Hypothalamus (tissue), 51 donors: Measurements from ENCODE around the gene ADNP.

ENCODE experiments used
- DNase-seq, 51 donors: peaks; one replicate each; lab custom pipeline; 2025; lab: John Stamatoyannopoulos, UW

Gene ADNP

DNA sequence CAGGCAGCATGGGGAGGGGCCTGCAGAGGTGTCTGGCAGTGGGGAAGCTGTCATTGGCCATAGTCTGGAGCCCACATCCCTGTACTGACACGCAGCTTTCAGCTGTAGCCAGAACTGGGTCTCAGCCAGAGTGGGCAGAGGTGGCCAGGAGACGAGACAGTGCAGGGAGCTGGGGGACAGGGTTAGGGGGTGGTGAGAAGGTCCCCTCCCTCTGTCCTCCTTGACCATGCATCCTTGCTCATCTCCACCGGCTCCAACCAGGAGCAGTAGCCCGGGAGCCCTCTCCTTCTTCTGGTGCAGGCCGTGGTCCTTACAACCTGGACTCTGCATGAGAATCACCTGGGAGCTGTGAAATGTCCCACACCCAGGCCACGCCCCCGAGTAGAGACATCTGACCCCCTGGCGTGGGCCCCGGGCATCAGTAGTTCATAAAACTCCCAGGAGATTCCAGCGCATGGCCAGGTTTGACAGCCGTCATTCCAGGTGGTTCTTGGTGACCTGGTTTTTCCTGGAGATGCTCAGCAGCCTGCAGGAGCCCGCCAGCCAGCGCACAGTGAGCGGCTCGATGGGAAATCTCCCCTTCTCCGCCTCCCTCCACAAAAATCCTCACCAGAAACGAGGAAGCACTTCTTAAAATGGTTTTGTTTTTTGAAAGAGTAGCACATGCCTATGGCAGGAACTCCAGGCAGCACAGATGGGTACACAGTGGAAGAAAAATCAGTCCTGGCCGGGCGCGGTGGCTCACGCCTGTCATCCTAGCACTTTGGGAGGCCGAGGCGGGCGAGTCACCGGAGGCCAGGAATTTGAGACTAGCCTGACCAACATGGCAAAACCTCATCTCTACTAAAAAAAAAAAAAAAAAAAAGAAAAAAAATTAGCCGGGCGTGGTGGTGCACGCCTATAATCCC is 56.2 kb downstream of the ADNP start:
- DNase-seq: no peak

DNA sequence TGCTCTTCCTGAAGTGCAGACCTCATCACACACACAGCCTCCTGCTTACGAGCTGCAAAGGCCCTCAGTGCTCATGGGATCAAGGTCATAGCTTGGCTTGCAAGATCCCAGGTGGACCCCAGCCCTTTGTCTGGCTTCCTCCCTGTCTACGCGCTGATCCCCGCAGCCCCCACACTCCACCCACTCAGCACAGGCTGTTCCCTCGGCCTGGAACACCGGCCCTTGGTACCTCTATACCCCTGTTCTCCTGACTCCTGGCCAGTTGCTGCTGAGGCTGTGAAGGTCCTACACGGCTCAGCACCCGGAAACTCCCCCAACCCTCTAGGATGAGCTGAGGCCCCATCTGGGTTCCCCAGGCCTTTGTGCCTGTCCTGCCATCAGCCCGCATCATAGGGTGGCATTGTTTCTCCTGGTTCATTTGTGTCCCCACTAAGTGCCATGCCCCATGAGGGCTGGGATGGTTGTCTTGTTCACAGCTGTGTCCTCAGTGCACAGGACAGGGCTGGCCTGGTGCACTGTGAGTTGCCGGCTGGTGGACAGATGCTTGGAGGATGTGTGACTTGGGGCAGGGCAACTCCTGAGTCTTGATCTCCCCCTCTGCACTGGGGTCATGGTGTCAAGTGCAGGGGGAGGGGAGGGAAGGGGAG is 57.0 kb downstream of the ADNP start:
- DNase-seq: no peak

DNA sequence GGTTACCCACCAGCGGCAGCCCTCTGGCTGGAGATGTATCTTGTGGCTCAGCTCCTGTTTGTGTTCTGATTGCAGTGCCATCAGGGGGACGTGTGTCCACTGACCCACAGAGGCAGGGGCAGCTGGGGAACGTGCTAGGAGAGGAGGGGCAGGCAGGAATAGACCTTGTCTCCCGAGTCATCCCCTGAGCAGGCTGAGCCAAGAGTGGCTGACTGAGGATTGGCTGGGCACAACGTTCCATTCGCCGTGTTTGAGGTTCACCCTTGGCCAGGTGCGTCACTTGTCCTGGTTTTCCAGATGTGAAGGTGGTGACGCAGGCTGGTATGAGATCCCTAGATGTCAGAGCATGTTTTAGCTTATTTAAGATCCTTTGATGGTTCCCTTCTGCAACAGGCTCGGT is 57.7 kb downstream of the ADNP start:
- no peak for DNase-seq

DNA sequence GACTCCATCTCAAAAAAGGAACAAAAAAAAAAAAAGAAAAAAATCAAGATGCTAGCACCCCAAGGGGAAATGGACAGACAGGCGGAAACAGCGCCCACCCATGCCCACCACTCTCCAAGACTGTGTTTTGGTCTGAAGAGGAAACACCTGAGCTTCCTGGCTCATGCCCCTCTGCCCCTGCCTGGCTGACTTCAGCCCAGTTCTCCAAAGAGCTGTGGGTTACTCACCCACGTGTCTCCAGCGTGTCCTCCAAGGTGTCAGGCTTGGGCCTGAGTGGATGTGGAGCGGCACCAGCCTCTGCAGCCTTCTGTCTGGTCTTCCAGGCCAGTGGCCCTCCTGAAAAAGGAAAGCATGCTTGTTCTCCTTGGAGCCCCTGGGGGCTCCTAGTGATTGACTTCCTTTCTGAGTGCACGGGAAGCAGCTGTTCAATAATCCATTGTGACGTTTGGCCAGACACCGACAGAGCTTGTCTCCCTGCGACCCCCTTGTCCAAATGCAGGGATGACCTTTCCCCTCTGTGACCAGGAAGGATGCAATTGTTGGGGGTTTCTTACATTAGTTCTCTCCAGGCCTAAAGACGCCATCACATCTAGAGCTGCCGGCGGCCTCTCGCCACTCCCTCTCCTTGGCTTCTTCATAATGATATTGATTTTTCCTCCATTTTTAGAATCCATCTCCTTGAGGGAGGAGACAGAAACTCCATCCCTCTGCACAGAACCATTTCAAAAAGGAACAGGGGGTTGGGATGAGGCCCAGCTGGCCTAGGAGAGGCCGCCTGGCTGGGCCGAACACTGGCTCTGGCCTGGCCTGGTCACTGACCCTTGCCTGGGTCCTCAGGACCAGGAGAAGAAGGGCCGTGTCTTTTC is 58.4 kb downstream of the ADNP start:
- DNase-seq: no peak

DNA sequence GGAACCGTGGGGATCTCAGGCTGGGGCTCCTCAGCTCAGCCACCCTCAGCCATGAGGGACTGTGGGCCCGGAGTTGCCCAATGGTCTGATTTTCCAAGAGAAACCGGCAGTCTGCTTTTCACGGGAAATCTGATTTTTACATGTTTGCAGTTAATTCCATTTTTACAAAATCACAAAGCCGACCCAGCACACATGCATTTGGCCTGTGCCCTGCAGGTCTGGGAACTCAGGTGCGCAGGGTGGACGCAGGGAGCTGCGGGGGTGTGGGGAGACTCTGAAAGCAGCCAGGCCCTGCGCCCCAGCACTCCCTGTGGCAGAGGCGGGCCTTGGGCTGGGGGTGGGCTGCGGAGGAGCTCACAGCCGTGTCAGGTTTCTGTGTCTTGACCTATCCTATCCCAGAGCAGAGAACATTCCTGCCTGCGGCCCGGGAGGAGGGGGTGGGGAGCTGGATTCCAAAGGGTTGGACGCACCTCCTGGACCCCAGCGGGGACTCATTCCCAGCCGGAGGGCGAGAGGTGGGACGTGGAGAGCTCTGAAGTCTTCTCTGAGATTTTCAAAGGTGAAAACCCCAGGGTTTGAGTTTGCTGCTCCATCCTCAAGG is 60.6 kb downstream of the ADNP start:
- DNase-seq: no peak

DNA sequence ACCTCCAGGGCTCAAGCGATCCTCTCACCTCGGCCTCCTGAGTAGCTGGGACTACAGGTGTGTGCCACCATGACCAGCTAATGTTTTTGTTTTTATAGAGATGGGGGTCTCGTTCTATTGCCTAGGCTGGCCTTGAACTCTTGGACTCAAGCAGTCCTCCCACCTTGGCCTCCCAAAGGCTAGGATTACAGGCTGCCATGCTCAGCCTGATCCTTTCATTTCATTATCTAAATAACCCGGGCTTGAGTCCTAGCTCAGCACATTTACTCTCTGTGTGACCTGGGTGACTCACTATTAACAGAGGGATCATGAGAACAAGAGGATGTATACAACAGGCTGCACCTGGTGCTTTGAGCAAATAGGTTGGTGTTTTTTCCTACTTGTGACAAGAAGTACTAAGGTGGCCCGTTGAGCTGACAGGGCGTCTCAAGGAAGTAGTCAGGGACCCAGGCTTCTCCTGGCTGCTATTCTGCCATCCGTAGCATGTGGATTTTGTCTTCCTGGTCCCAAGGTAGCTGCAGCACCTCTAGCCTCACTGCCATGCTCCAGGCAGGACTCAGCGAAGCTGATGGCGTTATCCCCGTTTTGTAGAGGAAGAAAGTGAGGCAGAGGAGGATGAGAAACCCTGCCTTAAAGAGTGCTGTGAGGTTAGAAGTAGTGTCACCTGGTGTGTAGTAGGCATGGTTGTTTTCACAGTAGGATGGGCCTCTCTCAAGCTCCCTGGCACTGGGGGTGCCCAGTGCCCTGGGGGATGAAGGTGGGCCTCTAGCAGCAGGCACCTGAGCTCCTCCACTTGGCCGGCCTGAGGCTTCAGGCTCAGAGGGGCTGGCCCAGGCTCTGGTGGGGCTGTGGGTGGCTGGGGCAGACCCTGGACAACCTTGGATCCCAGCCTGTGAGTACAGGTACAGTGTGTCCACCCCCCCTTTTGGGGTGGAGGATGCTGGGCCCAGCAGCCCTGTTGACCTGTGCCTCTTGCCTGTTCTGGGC is 62.4 kb downstream of the ADNP start:
- DNase-seq: no peak

DNA sequence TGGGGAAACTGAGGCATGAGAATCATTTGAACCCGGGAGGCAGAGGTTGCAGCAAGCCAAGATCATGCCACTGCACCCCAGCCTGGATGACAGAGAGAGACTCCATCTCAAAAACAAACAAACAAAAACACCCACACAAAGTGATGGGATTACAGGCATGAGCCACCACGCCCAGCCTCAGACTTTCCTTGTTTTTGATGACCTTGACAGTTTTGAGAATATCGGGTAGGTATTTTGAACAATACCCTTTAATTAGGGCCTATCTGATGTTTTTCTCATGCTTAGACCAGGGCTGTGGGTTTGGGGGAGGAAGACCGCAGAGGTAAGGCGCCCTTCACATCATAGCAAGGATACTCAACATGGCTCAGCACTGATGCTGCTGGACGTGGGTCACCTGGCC is 63.4 kb downstream of the ADNP start:
- no peak for DNase-seq

DNA sequence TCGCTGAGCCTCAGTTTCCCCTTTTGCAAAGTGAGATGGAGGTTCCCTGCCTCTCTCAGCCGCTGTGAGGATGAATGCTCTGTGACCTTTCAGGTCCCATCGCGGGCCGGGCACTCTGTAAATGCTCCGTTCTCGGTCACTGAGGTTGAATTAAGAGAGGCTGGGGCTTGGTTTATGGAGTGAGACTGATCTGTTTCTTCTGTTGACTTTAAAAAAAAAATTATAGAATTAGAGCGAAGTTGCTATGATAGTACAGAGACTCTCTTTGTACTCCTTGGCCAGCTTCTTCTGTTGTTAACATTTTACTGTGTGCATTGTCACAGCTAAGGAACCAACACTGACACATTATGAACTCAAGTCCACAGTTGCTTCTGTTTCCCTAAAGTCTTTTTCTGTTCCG is 64.4 kb downstream of the ADNP start:
- DNase-seq: no peak

DNA sequence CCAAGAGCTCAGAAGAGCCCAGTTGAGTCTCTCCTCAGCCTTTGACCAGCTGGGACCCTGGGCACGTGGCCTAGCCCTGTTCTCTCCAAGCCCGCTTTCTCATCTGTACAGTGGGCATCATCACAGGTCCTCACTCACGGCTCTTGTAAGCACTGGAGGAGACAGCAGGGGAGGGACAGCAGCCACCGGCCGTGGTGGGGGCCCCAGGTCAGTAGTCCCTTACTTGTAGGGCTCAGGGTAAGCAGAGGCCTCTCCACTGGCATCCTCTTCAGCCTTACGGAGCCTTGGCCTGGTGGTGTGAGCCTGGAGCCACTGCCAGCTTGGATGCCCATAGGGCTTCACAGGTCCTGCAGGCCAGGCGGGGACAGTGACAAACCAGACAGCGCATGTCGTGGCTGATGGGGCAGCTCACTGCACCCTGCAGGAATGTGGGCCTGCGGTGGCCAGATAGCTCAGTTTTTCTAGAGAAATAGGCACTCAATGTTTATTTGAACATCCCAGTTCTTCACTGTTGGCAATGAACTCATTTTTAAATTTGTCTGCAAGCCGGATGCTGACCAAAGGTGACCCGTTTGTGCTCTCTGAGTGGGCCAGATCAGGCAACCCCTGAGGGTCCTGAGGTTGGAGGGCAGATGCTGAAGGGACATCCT is 65.1 kb downstream of the ADNP start:
- no peak for DNase-seq

DNA sequence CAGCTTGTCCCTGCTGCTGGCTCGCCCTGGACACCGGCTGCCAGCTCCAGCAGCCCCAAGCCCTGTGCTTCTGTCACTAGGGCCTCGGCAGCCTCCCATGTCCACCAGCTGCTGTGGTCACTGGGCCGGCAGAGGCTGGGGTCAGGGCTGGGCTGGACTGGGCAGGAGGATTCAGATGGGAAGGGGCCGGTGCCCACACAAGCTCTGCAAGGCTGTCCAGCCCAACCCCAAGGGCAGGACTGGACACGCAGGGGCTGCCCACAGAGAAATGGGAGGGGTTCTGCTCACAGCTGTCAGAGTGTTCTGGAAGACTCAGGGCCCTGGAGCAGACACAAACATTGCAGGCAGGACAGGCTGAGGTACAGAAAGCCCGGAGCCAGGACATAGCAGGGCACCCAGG is 65.6 kb downstream of the ADNP start:
- DNase-seq: no peak

DNA sequence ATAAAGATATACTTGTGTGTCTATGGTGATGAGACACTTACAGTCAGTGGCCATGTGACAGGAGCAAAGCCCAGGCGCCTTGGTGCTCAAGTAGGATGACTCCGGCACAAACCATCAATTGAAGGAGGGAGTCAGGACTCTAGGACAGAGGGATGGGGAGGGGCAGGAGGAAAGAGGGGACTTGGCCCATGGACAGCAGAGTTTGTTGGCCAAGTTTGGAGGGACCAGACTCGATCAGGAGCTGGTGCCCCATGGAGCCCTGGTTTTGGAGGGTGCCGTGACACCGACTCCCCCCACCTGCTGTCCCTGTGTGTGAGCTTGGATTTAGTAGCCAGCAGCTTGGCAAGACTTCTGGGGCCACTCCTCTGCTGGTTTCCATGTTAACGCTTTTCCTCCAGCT is 66.1 kb downstream of the ADNP start:
- DNase-seq: no peak

DNA sequence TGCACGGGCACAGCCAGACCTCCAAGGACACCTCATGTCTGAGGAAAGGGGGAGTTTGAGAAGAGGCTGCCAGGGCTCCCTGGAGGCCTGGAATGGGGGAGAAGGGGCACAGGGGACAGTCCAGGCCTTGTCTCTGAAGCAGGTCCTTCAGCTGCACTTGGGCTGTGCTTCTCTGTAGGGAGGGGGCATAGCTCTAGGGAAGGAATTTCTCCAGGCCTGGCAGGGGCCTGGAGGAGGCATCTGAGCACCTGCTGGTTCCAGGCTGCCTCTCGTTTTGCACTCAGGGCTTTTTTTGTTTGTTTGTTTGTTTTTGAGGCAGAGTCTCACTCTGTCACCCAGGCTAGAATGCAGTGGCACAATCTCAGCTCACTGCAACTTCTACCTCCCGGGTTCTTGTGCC is 68.7 kb downstream of the ADNP start:
- DNase-seq: no peak

DNA sequence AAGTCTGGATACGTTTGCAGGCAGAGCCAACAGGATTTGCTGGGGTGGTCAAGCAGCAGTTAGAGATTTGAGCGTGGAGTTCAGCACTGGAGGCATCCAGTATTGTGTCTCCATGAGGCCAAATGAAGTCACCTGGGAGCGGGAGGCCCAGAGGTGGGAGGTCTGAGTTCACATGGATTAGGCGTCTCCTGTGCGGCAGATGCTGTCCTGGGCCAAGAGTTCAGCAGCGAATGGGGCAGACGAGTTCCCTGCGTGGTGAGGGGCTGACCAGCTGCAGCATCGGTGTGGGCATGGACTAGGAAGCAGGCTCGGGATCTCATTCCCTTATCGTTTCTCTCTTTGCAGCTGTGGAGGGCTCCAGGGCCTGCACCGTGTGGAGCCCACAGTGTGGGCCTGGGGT is 70.2 kb downstream of the ADNP start:
- no peak for DNase-seq

DNA sequence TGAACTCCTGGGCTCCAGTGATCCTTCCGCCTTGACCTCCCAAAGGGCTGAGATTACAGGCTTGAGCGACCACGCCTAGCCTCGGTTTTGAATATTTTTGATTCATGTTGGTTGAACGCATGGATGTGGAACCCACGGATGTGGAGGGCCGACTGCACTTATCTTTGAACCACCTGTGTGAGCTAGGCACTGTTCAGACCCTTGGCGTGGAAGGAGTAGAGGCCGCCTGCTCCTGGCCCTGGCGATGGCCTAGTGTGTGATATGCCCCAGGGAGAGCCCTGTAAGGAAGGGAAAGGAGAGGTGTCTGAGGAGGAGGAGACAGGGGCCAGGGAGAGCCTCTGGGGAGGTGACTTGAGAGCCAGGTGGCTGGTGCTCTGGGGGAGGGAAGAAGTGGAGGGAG is 72.1 kb downstream of the ADNP start:
- no peak for DNase-seq

DNA sequence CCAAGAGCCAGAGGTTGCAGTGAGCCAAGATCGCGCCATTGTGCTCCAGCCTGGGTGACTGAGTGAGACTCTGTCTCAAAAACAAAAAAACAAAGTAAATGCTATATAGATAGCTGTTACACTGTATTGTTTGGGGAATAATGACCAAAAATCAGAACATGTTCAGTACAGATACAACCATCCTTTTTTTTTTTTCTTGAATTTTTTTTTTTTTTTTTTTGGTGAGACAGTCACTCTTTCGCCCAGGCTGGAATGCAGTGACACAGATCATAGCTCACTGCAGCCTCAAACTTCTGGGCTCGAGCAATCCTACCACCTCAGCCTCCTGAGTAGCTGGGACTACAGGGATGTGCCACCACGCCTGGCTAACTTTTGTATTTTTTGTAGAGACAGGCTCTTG is 72.7 kb downstream of the ADNP start:
- no peak for DNase-seq

DNA sequence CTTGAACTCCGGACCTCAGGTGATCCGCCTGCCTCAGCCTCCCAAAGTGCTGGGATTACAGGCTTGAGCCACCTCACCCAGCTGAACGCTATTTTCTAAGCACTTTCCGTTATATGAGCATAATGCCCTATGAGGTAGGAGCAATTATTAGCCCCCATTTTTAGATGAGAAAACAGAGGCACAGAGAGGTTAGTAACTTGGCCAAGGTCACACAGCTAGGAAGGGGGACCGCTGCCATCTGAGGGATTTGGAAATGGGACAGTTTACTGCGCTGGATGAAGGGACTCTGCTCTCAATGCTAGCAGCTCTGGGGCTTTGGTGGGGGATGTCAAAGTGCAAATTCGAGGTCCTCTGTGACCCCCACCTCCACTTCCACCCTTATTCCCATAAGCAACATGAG is 73.9 kb downstream of the ADNP start:
- no peak for DNase-seq

DNA sequence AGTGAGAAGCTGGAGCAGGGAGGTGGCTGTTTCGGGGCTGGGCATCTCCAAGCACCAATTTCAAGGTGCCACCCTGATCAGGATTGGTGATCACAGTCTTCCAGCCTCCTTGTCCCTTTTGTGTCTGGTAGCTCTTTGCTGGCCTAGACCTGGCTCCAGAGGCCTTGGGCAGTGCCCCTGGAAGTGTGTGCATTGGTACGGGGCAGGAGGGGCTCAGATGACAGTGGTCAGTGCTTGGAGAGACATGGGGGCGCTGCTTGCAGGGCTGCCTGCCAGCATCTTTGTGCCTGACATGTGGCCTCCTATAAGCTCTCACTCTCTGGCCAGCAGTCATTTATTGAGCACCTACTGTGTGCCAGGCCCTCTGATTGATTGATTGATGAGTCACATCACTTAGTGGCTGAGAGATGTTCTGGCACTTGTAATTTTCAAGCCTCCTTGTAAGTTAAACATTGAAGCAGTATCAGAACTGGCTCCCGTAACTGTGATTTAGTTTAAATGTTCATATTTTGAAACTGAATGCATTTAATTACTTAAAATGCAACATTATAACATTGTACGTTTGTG is 74.7 kb downstream of the ADNP start:
- no peak for DNase-seq

DNA sequence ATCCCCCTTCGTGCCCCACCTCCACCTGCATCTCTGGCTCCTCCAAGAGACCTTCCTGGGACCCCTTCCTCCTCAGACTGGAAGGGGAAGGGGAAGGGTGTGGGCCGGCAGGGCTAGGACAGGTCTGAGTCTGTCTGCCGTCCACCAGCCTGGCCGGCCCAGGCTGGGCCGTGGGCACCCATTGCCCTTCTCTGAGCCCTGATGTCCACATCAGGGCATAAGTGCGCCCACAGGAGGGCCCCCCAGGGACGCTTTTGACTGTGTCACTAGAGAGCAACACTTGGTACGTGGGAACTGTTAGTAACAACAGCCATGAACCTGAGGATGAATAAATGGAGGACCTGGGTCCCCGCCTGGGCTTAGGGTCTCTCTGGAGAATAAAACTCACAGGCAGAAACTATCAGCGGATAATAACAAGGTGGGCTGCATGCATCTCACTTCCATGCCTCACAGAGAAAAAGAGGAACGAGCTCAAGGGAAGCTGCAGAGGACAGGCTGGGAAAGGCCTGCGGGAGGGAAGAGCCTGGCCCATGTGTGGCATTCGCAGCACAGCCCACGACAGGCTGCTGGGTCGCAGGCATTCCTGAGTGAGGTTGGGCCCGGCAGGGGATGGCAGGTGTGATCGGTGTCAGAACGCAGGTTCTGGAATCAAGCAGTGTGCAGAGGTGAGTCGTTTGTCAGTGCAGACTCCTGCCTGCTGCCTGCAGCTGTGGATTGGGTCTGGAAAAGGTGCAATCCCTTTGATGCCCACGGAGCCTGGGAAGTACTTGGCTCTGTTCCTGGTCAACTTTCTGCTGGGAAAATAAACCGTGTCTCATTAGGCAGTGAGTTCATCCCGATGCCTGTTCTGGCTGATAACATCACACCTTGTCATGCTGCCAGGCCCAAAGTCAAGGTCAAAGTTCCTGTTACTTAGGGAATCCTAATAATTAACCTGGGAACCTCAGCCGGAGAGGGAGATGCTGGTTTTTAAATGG is 75.5 kb downstream of the ADNP start:
- no peak for DNase-seq
